ENCODE data around the gene PKMYT1.
A peak's percentile ranks its signal among the peaks of the same experiment; 100 is the strongest.

Gene PKMYT1

GRCh38 chr16:2992383-2993081 lies 12.3 kb upstream of the PKMYT1 start:
- no peak for DNase-seq

DNA sequence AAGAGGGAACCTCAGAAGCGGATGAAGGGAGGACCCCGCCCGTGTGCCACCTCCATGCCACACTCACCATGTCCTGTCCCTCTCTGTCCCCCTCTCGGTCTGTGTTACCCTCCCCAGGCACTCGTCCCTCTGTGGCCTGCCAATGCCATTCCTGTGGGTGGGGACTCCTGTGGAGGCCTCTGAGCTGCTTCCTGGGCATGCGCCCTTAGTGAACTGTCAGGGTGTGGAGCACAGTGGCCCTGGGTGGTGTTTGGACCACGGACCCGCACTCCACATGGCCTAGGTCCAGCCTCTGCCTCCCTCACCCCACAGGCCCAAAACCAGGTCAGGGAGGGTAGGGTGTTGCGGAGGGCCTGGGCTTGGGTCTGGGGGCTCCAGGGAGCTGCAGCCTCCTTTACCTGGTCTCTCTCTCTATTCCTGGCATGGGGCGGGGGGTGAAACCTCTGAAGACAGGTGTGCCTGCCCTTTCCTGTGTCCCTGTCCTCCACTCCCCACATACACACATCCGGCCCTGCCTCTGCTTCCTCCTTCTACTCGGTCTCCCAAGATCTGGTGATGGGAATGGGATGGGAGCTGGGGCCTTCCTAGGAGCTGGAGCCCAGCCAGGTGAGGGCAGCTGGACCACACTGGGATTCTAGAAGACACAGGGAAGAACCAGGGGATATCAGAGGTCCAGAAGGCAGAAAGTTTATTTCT lies 11.5 kb upstream of the PKMYT1 start:
- no peak for DNase-seq

GRCh38 chr16:2990891-2991290 lies 10.6 kb upstream of the PKMYT1 start:
- DNase-seq = no peak

DNA sequence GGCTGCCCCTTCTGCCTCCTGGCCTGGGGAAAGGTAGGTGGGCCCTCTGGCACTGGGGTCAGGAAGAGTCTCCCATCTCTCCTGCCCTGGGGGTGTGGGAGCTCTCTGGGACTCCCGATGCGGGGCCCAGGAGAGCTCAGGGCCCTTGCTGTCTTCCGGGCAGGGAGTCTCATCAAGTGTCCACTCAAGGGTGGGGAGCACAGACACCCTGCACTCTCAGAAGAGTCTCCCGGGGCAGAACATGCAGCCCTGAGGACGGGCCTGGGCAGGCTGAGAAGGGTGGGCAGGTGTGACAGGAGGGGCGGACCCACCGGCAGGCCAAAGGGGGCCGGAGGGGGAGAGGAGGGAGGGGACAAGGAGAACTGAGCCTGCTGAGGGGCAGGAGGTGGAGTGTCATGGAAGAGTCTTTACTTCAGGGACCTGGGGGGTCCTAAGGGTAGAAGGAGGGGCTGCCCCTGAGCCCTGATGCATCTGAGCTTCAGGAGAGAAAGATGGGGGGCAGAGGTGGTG lies 8.4 kb upstream of the PKMYT1 start:
- DNase-seq = no peak

GRCh38 chr16:2987833-2988232 lies 7.6 kb upstream of the PKMYT1 start:
- DNase-seq = no peak

GRCh38 chr16:2987286-2987685 lies 7.0 kb upstream of the PKMYT1 start:
- DNase-seq = no peak

DNA sequence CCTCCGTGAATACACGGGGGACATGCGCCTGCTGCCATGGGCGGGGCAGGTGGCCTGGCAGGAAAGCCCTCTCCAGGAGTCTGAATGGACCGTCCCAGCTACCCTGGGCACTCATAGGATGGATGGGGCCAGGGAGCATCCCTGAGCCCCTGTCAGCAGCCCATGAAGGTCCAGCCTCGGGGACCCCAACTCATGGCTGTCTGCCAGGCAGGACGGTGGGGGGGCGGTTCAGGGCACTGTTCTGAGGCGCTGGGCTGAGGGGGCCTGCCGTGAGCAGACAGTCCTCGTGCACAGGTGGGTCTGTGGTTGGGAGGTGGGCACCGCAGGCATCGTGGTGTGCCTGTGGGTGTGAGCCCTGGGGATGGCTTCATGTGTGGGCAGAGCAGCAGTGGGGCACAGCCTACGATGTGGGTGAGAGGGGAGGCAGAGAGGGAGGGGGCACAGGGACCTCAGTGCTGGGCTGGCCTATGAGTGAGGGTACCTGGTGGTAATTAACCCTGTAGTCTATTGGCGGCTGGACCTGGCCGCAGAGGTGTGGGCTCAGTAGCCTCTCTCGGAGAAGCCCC lies 6.5 kb upstream of the PKMYT1 start:
- DNase-seq = no peak

DNA sequence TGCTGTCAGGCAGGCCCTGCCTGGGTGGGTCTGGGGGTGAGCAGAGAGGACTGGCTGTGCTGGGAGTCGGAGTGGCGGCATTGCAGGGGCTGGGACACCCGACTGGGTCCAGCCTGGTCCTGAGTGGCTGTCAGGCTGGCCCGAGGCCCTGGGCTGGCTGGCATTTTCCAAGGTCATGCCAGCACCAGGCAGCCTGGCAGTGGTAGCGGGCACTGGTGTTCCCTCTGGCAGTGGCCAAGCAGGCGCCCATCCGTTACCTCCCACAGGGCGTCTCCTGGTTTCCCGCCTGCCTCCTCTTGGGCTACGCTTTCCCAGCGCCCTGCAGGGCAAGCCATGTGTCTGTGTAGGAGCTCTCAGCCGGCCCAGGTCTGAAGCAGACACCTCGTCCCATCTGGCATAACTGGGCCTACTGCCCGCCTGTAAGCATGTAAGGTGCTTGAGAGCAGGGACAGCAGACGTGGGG lies 5.7 kb upstream of the PKMYT1 start:
- no peak for DNase-seq

DNA sequence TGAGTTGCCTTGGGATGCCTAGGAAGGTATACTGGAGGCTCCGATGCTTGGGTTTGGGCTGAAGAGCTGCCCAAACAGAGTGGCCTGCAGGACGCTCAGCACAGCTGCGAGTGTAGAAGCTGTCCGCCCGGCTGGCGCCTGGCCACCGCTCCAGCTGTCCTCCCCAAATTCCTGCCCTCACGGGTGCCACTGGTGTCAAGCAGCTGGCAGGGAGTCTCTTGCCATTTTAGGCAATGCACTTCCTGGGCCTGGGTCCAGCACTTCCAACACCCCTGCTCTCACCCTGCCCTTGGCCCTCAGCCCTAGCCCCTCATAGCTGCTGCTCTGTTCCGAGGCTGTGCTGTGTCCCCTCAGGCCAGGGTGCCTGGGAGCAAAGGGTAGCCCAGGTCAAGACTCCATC lies 5.2 kb upstream of the PKMYT1 start:
- no peak for DNase-seq

- DNase-seq = peak; percentile 54
Measured at GRCh38 chr16:2983706-2984136, 3.5 kb upstream of the PKMYT1 start.

- DNase-seq = no peak
Measured at GRCh38 chr16:2982402-2982801, 2.2 kb upstream of the PKMYT1 start.

DNA sequence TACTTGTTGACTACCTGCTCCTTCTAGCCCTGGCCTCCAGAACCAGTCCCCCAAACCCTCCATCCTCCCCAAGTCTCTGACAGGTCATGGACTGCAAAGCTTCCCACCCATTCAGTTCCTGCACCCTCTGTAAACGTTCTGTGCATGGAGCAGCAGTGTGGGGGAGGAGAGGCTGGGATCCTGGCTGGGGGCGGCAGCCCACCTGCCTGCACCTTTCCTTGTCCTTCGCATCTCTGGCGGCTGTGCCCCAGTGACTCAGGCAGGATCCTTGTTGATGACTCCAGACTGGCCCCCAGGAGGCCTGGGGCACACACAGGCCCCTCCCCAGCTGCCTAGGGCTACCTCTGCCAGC lies 1.6 kb upstream of the PKMYT1 start:
- no peak for DNase-seq

DNA sequence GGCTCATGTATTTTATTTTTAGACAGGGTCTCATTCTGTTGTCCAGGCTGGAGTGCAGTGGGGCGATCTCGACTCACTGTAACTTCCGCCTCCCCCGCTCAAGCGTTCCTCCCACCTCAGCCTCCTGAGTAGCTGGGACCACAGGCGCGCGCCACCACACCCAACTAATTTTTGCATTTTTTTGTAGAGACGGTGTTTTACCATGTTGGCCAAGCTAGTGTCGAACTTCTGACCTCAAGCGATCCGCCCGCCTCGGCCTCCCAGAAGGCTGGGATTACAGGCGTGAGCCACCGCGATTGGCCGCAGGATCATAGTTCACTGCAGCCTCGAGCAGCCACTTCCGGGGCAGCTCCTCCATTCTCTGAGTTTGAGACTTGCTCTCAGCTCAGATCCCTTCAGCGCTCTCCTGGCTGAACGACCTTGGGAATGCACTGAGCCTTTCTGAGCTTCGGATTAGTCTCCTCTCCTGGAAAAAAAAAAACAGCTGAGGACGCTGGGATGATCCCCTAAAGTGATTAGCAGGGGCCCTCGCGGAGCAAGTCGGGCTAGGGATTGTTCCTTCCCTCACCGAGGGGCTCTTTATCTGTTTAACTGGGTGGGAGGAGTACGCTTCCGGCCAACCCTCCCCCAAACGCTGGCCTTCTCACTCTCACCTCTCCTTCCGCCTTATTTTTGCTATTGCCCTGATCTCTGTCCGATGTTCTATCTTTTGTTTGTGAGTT lies 1.1 kb upstream of the PKMYT1 start:
- DNase-seq = no peak

DNA sequence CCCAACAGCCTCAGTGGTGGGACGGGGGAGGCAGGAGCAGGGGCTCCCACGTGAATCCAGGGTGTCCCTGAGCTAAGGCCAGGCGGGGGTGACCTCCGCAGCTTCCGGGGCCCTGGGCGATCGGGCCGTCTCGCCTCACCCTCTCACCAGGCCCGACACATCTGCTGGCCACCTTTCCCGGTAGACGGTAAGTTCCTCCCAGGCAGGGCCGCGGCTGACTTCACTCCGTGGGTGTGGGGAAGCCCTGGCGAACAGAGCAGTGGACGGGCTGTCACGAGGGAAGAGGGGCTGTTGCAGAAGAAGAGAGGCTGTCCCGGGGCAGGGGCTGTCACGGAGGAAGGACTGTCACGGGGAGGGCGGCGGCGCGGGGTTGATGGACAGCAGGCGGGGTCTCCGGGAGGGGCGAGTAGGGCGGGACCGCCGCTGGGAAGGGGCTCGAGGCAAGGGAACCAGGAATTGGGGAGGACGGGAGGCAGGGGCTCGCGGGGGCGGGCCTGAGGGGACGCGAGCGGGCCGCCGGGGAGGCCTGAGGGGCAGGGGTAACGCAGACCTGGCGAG lies 498 bp downstream of the PKMYT1 start:
- DNase-seq = no peak

GRCh38 chr16:2977440-2977839 lies 2.8 kb downstream of the PKMYT1 start:
- DNase-seq = no peak

DNA sequence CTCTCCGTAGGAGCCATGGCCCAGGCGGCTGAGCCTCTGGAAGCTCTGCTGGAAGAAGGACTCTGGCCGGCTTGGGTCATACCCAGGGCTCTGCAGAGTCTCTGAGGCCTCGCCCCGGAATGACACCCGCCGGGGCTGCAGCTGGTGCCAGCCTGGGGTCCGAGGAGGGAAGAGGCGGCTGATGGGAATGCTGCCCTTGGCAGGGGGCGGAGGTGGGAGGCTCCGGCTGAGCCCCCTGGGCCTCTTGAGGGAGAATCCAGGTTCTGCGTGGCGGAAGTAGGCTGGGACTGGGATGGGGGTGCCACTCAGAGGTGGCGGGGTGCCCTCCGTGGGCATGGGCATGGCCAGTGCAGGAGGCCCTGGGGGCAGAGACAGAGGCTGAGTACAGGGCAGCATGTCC lies 3.6 kb downstream of the PKMYT1 start:
- DNase-seq = no peak

DNA sequence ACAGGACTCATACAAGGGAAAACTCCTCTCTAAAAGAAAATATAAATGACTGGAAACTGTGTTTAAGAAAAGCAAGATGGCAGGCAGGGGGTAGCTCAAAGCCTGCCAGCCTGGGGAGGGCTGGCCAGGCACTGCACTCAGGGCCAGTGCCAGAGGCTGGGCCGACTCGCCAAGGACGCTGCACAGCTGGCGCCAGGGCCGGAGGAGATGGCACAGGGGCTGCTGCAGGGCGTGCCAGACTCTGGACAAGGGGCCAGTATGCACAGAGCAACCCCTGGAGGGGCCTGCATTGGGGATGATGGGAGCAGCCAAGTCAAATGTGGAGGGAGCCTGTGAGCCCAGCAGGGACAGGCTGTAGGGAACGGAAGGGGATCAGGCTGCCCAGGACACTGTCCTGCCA lies 4.0 kb downstream of the PKMYT1 start:
- no peak for DNase-seq

DNA sequence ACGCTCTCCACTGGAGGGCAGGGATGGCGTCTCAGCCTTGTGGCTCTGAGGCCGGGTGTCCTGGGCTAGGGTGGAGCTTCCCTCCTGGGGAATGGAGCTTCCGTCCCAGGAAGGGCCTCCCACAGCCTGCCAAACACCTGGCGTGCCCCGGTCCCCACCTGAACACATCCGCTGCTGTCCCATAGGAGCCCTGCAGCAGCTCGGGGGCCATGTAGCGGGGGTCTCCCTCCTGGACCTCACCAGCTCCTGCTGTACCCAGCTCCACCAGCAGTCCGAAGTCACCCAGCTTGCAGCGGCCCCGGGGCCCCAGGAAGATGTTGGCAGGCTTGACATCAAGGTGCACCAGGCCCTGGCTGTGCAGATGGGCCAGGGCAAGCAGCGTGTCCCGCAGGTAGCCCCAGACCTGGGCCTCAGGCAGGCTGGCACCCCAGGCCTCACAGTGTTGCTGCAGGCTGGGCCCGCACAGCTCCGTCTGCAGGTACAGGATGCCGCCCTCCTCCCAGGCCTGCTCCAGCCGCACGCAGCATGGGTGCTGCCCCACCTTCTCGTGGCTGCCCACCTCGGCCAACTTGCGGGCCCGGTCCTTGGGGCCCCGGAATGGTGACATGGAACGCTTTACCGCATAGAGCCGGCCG lies 5.0 kb downstream of the PKMYT1 start:
- no peak for DNase-seq

DNA sequence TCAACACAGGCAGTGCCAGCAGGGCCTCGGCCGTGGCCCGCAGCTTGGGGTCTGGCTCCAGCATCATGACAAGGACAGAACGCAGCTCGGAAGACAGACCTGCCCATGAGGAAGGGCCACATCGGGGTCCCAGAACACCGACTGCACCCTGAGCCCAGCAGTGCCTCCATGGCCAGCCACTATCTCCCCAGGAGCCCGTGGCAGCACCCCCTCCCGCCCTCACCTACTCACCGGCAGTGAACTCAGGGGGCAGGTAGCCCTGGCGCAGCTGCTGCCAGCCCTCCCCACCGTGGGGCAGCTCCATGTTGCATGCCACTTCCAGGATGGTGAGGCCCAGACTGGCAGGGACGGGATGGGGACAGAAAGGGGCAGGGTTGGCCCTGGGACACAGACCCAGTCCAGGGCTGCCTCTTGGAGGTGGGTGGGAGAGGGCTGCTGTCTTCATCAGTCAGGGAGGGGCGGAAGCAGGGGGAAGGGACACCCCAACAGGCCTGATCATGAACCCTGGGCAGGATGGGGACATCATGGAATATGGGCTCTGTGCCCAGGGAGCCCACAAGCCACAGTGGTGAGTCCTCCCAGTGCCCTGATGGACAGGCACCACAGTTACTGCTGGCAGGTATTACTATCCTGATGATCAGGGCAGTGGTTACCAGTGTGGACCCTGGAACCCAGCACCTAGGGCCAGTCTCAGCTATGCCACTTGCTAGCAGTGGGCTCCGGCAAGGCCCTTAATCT lies 5.8 kb downstream of the PKMYT1 start:
- DNase-seq = no peak

DNA sequence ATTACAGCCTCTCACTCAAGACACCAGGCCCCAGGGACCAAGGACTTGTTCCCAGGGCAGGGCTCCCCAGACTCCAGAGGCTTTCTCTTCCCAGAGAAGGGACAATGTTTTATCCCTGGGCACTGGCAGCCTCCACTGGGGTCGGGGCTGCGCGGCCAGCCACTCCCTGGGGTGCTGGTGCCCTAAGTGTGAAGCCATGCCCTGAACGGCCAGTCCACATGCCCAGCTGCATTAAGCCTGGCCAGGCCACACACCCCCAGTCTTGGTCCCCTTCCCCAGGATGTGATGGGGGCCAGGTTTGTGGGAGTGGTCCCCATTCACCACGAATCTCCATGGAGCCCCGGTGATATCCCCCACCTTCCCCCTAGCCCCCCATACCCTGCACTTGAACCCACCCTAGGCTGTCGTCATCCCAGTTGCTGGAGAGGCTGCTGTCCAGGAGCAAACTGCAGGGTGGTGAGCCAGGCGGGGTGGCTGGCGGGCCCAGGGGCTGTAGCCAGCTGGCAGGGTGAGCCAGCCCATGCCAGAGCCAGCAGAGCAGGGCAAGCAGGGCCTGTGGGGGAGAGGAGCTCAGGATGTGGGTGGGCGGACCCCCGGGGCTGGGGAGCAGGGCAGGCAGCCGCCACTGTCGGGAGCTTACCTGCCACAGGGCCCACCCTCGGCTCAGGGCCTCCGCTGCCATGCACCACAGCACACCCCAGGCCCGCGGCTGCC lies 6.5 kb downstream of the PKMYT1 start:
- no peak for DNase-seq

- DNase-seq = no peak
Measured at GRCh38 chr16:2973093-2973492, 7.2 kb downstream of the PKMYT1 start.
